Measurements from ENCODE around the gene POMT2. TPM values are rescaled to one million over a fixed set of nuclear protein-coding genes. Genes with fewer than 3 reads are reported as not detected.
"Not testable (repeated sequence)": the region's sequence is repeated elsewhere in the genome, so short reads cannot be mapped to it uniquely, and the experiment has no call there.

Gene POMT2
- total RNA-seq, 2 experiments from 2014 or later: 10.5 to 16.1 TPM

- H3K27me3 Mint-ChIP-seq: no peaks in the 10 kb centered on the region
- POLR2A ChIA-PET: interaction anchor here (1.3 to 4.4 kb wide), 6 partner anchors 7 to 136 kb away, joined by 3 to 39 read pairs (median 9); partner anchors contain the start of genes AHSA1, SAMD15, TMED8 and VIPAS39
- peak overlapping the region; percentile 93 for H3K4me3 Mint-ChIP-seq
- H3K27ac Mint-ChIP-seq: peak overlapping the region; percentile 97
- CTCF ChIA-PET: interaction anchor here (1.5 to 3.3 kb wide), 3 partner anchors 20 to 454 kb away, joined by 3 to 28 read pairs (median 17); partner anchors contain the start of genes SAMD15 and TMED8
- no peak for DNase-seq
- H3K4me1 Mint-ChIP-seq: peaks cover 25% of the 10 kb centered on the region
- no peaks in the 10 kb centered on the region for H3K36me3 Mint-ChIP-seq (ENCODE audit: low read depth)
- H3K9me3 Mint-ChIP-seq: no peaks in the 10 kb centered on the region
Observed at GRCh38 chr14:77322250-77322902, 1.7 kb upstream of the POMT2 start.

DNA sequence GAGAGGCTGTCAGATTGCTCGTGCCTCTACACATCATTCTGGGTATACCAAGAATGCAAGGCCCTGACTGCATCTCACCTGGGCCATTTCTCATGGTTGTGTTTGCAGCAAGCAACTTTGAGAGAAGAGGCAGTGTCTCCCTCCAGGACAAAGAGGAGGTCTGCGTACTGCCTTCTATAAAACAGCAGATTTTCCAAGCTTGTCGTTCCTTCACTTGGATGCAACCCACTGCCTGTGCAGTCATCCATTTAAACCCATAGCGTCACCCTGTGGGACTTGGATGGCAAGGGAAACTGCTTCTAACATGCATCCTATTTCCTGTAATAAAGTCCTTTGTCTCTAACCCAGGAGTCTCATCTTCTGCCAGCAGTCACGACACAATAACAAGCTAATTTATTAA lies 1.3 kb downstream of the POMT2 start:
- no peak overlapping the region for H3K27ac Mint-ChIP-seq
- H3K4me1 Mint-ChIP-seq: peaks cover 25% of the 10 kb centered on the region
- peak; percentile 14 for DNase-seq
- peak overlapping the region; percentile 12 for H3K4me3 Mint-ChIP-seq
- no peaks in the 10 kb centered on the region for H3K9me3 Mint-ChIP-seq
- ChIA-PET POLR2A (interaction anchor here (4.4 kb wide), 1 partner anchor 57 kb away, joined by 39 read pairs; the partner anchor contains the start of genes SAMD15 and TMED8), CTCF (interaction anchor here (1.2 to 3.3 kb wide), 3 partner anchors 17 to 167 kb away, joined by 3 to 28 read pairs (median 3); partner anchors contain the start of genes SAMD15 and TMED8)
- no peaks in the 10 kb centered on the region for H3K36me3 Mint-ChIP-seq (ENCODE audit: low read depth)
- no peaks in the 10 kb centered on the region for H3K27me3 Mint-ChIP-seq

GRCh38 chr14:77318756-77319155 lies 1.9 kb downstream of the POMT2 start:
- H3K36me3 Mint-ChIP-seq (ENCODE audit: low read depth); H3K4me3 Mint-ChIP-seq; POLR2A ChIA-PET; H3K27me3 Mint-ChIP-seq; H3K27ac Mint-ChIP-seq; DNase-seq; H3K9me3 Mint-ChIP-seq: not testable (repeated sequence)
- CTCF ChIA-PET: interaction anchor here (0.7 to 1.2 kb wide), 2 partner anchors 58 to 172 kb away, joined by 3 to 4 read pairs; partner anchors contain the start of genes SAMD15 and TMED8
- peaks cover 25% of the 10 kb centered on the region for H3K4me1 Mint-ChIP-seq

GRCh38 chr14:77318006-77318553 lies 2.6 kb downstream of the POMT2 start:
- Mint-ChIP-seq H3K27ac (no peak overlapping the region), H3K36me3 (ENCODE audit: low read depth) (no peaks in the 10 kb centered on the region), H3K4me3 (no peak overlapping the region), H3K27me3 (no peaks in the 10 kb centered on the region), H3K4me1 (peaks cover 25% of the 10 kb centered on the region), H3K9me3 (no peaks in the 10 kb centered on the region)
- ChIA-PET CTCF (no interaction called here), POLR2A (no interaction called here)
- DNase-seq: peak; percentile 14

DNA sequence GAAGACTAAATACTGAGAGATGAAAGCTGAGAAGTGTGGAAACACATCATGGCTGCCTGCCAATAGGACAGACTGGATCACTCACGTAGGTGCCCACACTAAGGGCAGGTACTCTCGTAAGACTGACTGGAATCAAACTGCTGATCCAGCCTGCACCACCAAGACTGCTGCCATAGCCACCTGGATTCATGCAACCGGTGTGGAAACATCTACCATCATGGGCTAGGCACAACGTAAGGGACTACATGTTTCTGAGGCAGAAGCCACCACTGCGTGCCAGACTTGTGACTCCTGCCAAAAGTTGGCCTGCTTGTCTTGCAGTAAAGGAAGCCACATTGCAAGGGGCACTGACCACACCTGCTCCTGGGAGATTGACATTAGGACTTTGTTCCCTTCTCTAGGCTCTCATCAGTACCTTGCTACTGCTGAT lies 3.8 kb downstream of the POMT2 start:
- peaks cover 15% of the 10 kb centered on the region for H3K4me1 Mint-ChIP-seq
- DNase-seq: peak; percentile 13
- ChIA-PET CTCF (interaction anchor here (0.7 to 4.4 kb wide), 13 partner anchors 14 to 875 kb away, joined by 3 to 175 read pairs (median 8); partner anchors contain the start of genes SAMD15 and TMED8), POLR2A (interaction anchor here (1.1 to 2.0 kb wide), 2 partner anchors 10 to 14 kb away, joined by 6 to 29 read pairs; no protein-coding TSS in a partner anchor)
- no peaks in the 10 kb centered on the region for H3K27me3 Mint-ChIP-seq
- H3K36me3 Mint-ChIP-seq (ENCODE audit: low read depth): no peaks in the 10 kb centered on the region
- H3K9me3 Mint-ChIP-seq: no peaks in the 10 kb centered on the region
- no peak overlapping the region for H3K27ac Mint-ChIP-seq
- no peak overlapping the region for H3K4me3 Mint-ChIP-seq

DNA sequence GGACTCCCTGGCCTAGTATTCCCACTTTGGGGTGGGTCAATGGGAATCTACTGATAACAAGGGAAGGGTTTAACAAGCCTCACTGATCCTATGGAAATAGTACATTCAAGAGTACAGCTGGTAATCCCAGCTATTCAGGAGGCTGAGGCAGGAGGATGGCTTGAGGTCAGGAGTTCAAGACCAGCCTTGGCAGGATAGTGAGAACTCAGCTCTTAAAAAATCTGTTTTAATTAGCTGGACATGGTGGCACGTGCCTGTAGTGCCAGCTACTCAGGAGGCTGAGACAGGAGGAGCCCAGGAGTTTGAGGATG lies 4.5 kb downstream of the POMT2 start:
- Mint-ChIP-seq H3K27me3 (no peaks in the 10 kb centered on the region), H3K4me3 (no peak overlapping the region), H3K27ac (no peak overlapping the region), H3K9me3 (no peaks in the 10 kb centered on the region), H3K4me1 (peaks cover 12% of the 10 kb centered on the region), H3K36me3 (ENCODE audit: low read depth) (no peaks in the 10 kb centered on the region)
- ChIA-PET CTCF (interaction anchor here (0.7 to 4.4 kb wide), 34 partner anchors 13 to 875 kb away, joined by 3 to 175 read pairs (median 4); partner anchors contain the start of genes SAMD15 and TMED8), POLR2A (interaction anchor here (1.0 to 2.0 kb wide), 4 partner anchors 9 to 218 kb away, joined by 3 to 29 read pairs (median 4); partner anchors contain the start of gene CIPC)
- DNase-seq: peak; percentile 4

DNA sequence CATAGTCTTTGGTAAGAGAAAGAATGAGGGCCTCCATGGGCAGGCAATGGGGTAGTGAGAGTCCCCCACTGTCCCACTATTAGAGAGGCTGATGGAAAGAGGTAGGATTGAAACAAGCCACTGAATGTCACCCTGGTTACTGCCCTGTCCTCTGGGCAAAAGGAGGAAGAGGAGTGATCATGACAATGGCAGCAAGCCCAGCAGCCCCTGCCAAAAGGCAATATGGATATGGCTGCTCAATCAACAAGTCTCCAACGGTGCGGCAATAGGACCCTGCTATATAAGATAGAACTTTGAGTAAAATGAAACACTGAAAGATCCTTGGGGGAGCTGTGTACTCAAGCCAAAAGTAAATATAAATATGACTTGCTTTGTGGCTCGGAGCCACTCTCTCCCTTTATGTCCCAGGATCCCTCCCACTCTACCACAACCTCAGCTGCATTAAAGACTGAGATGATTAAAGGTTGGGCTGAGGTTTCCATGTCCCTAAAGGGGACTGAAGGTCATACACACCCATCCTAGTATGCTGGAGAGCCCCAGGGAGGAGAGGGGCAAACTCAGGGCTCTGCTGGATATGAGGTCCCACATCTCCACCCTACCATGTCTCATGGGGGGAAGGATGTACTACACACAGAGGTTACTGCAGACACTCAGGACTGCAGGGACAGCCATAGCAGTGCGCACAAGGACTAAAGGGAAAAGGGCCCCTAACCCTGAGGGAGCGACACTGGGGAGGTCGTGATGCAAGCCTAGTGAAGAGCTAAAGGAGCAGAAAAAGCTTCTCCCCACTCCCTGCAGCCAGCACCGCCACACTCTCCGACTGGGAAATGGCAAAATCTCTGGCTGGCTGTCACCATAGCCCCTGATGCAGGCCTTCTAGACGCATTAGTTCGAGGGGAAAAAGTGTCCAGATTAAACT lies 5.9 kb downstream of the POMT2 start:
- DNase-seq: peak; percentile 9
- no peaks in the 10 kb centered on the region for H3K9me3 Mint-ChIP-seq
- H3K27ac Mint-ChIP-seq: no peak overlapping the region
- H3K27me3 Mint-ChIP-seq: no peaks in the 10 kb centered on the region
- no peak overlapping the region for H3K4me3 Mint-ChIP-seq
- ChIA-PET CTCF (interaction anchor here (1.1 to 4.4 kb wide), 14 partner anchors 12 to 359 kb away, joined by 3 to 175 read pairs (median 5); no protein-coding TSS in a partner anchor), POLR2A (interaction anchor here (1.0 to 2.0 kb wide), 3 partner anchors 12 to 216 kb away, joined by 3 to 29 read pairs (median 3); partner anchors contain the start of gene CIPC)
- H3K4me1 Mint-ChIP-seq: peaks cover 8% of the 10 kb centered on the region
- H3K36me3 Mint-ChIP-seq (ENCODE audit: low read depth): no peaks in the 10 kb centered on the region

GRCh38 chr14:77314043-77314442 lies 6.6 kb downstream of the POMT2 start:
- Mint-ChIP-seq H3K4me1 (peaks cover 3% of the 10 kb centered on the region), H3K36me3 (ENCODE audit: low read depth) (no peaks in the 10 kb centered on the region), H3K27me3 (no peaks in the 10 kb centered on the region), H3K9me3 (no peaks in the 10 kb centered on the region), H3K27ac (no peak overlapping the region), H3K4me3 (no peak overlapping the region)
- ChIA-PET POLR2A (no interaction called here), CTCF (interaction anchor here (3.6 to 4.4 kb wide), 2 partner anchors 11 to 162 kb away, joined by 64 to 175 read pairs; no protein-coding TSS in a partner anchor)
- DNase-seq: no peak

- ChIA-PET POLR2A (no interaction called here), CTCF (interaction anchor here (0.6 to 4.4 kb wide), 3 partner anchors 10 to 161 kb away, joined by 3 to 175 read pairs (median 64); no protein-coding TSS in a partner anchor)
- H3K4me3 Mint-ChIP-seq: no peak overlapping the region
- H3K9me3 Mint-ChIP-seq: no peaks in the 10 kb centered on the region
- H3K36me3 Mint-ChIP-seq (ENCODE audit: low read depth): no peaks in the 10 kb centered on the region
- no peaks in the 10 kb centered on the region for H3K27me3 Mint-ChIP-seq
- peaks cover 4% of the 10 kb centered on the region for H3K4me1 Mint-ChIP-seq
- no peak overlapping the region for H3K27ac Mint-ChIP-seq
- no peak for DNase-seq
Observed at GRCh38 chr14:77313371-77313770, 7.3 kb downstream of the POMT2 start.

- no peak overlapping the region for H3K4me3 Mint-ChIP-seq
- H3K36me3 Mint-ChIP-seq (ENCODE audit: low read depth): no peaks in the 10 kb centered on the region
- no peaks in the 10 kb centered on the region for H3K27me3 Mint-ChIP-seq
- H3K4me1 Mint-ChIP-seq: peaks cover 13% of the 10 kb centered on the region
- ChIA-PET POLR2A (no interaction called here), CTCF (no interaction called here)
- H3K9me3 Mint-ChIP-seq: no peaks in the 10 kb centered on the region
- H3K27ac Mint-ChIP-seq: no peak overlapping the region
- DNase-seq: no peak
Observed at GRCh38 chr14:77311217-77311616, 9.5 kb downstream of the POMT2 start.

DNA sequence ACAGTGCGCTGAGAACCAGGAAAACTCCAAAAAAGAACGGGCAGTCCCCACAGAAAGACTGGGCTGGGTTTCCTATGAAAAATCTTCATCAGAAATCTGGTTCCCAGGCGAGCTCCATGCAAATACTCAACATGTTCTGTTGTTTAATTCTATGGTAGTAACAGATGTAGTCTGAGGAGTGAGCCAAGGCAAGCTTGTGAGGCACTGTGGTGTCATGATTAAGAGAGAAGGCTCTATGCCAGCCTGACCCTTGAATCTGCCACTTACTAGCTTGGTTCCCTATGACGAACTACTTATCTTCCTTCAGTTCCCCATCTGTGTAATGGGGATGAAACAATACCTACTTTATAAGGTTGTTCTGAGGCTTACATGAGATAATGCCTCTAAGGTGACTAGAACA lies 10.7 kb downstream of the POMT2 start:
- ChIA-PET CTCF (interaction anchor here (0.7 kb wide), 1 partner anchor 158 kb away, joined by 4 read pairs; no protein-coding TSS in a partner anchor), POLR2A (no interaction called here)
- H3K27ac Mint-ChIP-seq: no peak overlapping the region
- no peak for DNase-seq
- no peak overlapping the region for H3K4me3 Mint-ChIP-seq
- no peaks in the 10 kb centered on the region for H3K9me3 Mint-ChIP-seq
- peaks cover 13% of the 10 kb centered on the region for H3K4me1 Mint-ChIP-seq
- H3K36me3 Mint-ChIP-seq (ENCODE audit: low read depth): no peaks in the 10 kb centered on the region
- H3K27me3 Mint-ChIP-seq: no peaks in the 10 kb centered on the region

- Mint-ChIP-seq H3K36me3 (ENCODE audit: low read depth) (peaks cover 4% of the 10 kb centered on the region), H3K4me1 (peaks cover 20% of the 10 kb centered on the region), H3K9me3 (no peaks in the 10 kb centered on the region), H3K27ac (no peak overlapping the region), H3K4me3 (no peak overlapping the region), H3K27me3 (peaks cover 2% of the 10 kb centered on the region)
- POLR2A ChIA-PET: no interaction called here
- DNase-seq: no peak
- CTCF ChIA-PET: no interaction called here
Observed at GRCh38 chr14:77309131-77309530, 11.6 kb downstream of the POMT2 start.

All from activated CD4-positive, alpha-beta memory T cell treated with anti-CD3 and anti-CD28 coated beads, Interleukin-2, amount 10 ng/mL, durations not matched to agents 7 days and 5 days (primary cell).